Measurements from ENCODE around the gene HOXD9. TPM values are rescaled to one million over a fixed set of nuclear protein-coding genes. Genes with fewer than 3 reads are reported as not detected.

Gene HOXD9
- polyA plus RNA-seq, 1 donor from 2014 or later, result not detected

GRCh38 chr2:176121190-176122051 lies 1.1 kb upstream of the HOXD9 start:
- Histone ChIP-seq H3K4me2 (ENCODE audit: low read length) (no peak overlapping the region), H3K4me3 (ENCODE audit: low read length) (no peak overlapping the region), H3K27ac (ENCODE audit: low read length) (no peak overlapping the region), H3K9me3 (ENCODE audit: low read length) (peaks cover 15% of the 10 kb centered on the region), H3F3A (ENCODE audit: insufficient read depth, low read length, poor library complexity, severe bottlenecking) (no peaks in the 10 kb centered on the region), H4K20me1 (ENCODE audit: insufficient read depth) (no peaks in the 10 kb centered on the region), H3K36me3 (ENCODE audit: insufficient read depth, low read length) (no peaks in the 10 kb centered on the region), H3K79me2 (replicated peaks; ENCODE audit: insufficient read depth, low read length) (no peaks in the 10 kb centered on the region), H3K27me3 (ENCODE audit: insufficient read depth, low read depth, low read length) (peaks cover 99% of the 10 kb centered on the region), H3K9me2 (ENCODE audit: insufficient read depth, low read length) (no peaks in the 10 kb centered on the region), H3K9ac (ENCODE audit: low read length) (no peak overlapping the region), H2AFZ (ENCODE audit: low read depth, low read length) (no peak overlapping the region)
- TF ChIP-seq TAF1 (IDR thresholded peaks at IDR 0.05; ENCODE audit: low read depth) (no peak), EZH2 (IDR thresholded peaks at IDR 0.05; ENCODE audit: borderline replicate concordance, insufficient read depth, low read length, poor library complexity, severe bottlenecking) (peak; percentile 79), SMC3 (conservative IDR thresholded peaks at IDR 0.05; ENCODE audit: poor library complexity) (no peak)

GRCh38 chr2:176122052-176122682 lies 352 bp upstream of the HOXD9 start:
- Histone ChIP-seq H3F3A (ENCODE audit: insufficient read depth, low read length, poor library complexity, severe bottlenecking) (no peaks in the 10 kb centered on the region), H3K36me3 (ENCODE audit: insufficient read depth, low read length) (no peaks in the 10 kb centered on the region), H3K9ac (ENCODE audit: low read length) (no peak overlapping the region), H3K9me3 (ENCODE audit: low read length) (peaks cover 8% of the 10 kb centered on the region), H2AFZ (ENCODE audit: low read depth, low read length) (no peak overlapping the region), H4K20me1 (ENCODE audit: insufficient read depth) (no peaks in the 10 kb centered on the region), H3K27me3 (ENCODE audit: insufficient read depth, low read depth, low read length) (peaks cover 99% of the 10 kb centered on the region), H3K79me2 (replicated peaks; ENCODE audit: insufficient read depth, low read length) (no peaks in the 10 kb centered on the region), H3K9me2 (ENCODE audit: insufficient read depth, low read length) (no peaks in the 10 kb centered on the region), H3K4me3 (ENCODE audit: low read length) (peak overlapping the region; percentile 59), H3K27ac (ENCODE audit: low read length) (no peak overlapping the region), H3K4me2 (ENCODE audit: low read length) (no peak overlapping the region)
- TF ChIP-seq EP300 (conservative IDR thresholded peaks at IDR 0.05; ENCODE audit: poor library complexity, severe bottlenecking) (no peak), EZH2 (IDR thresholded peaks at IDR 0.05; ENCODE audit: borderline replicate concordance, insufficient read depth, low read length, poor library complexity, severe bottlenecking) (peak; percentile 99)

GRCh38 chr2:176123411-176124109 lies 1.0 kb downstream of the HOXD9 start:
- TF ChIP-seq EZH2 (IDR thresholded peaks at IDR 0.05; ENCODE audit: borderline replicate concordance, insufficient read depth, low read length, poor library complexity, severe bottlenecking) (peak; percentile 65), REST (IDR thresholded peaks at IDR 0.05; ENCODE audit: borderline replicate concordance) (no peak)
- no peaks in the 10 kb centered on the region for H3K36me3 ChIP-seq (ENCODE audit: insufficient read depth, low read length)
- H3K9ac ChIP-seq (ENCODE audit: low read length), result no peak overlapping the region
- peak overlapping the region; percentile 59 for H3K4me3 ChIP-seq (ENCODE audit: low read length)
- H3K4me2 ChIP-seq (ENCODE audit: low read length), result no peak overlapping the region
- H3K9me2 ChIP-seq (ENCODE audit: insufficient read depth, low read length), result no peaks in the 10 kb centered on the region
- H4K20me1 ChIP-seq (ENCODE audit: insufficient read depth), result no peaks in the 10 kb centered on the region
- no peaks in the 10 kb centered on the region for H3F3A ChIP-seq (ENCODE audit: insufficient read depth, low read length, poor library complexity, severe bottlenecking)
- H3K27me3 ChIP-seq (ENCODE audit: insufficient read depth, low read depth, low read length), result peaks cover 99% of the 10 kb centered on the region
- no peaks in the 10 kb centered on the region for H3K79me2 ChIP-seq (replicated peaks; ENCODE audit: insufficient read depth, low read length)
- no peak overlapping the region for H3K27ac ChIP-seq (ENCODE audit: low read length)
- peaks cover 3% of the 10 kb centered on the region for H3K9me3 ChIP-seq (ENCODE audit: low read length)
- no peak overlapping the region for H2AFZ ChIP-seq (ENCODE audit: low read depth, low read length)

Data from neural cell (in vitro differentiated cells).